Measurements from ENCODE around the gene NOL3. TPM values are rescaled to one million over a fixed set of nuclear protein-coding genes. Genes with fewer than 3 reads are reported as not detected.

NOL3 gene
- total and polyA plus RNA-seq, 2 of the 4 experiments (the other 2 are of a cell fraction), result 6.1 to 17.2 TPM

DNA sequence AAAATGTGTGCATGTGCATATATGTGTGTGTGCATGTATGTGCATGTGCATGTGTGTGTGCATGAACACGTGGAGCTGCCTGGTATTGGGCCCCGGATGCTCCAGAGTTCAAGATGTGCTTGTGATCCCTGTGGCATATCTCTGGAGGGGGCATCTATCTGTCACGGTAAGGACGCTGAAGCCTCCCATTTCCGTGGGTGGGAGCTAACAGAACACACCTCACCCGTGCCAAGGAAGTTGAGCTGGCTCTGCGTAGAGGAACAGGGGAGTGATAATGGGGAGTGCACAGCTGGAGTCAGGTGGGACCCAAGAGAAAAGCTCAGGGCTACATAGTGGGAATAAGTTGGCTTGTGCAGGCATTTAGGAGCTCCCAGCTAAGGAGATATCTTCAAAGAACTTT is 41.3 kb downstream of the NOL3 start:
- Histone ChIP-seq H3K4me2 (ENCODE audit: low read depth, low read length) (no peak overlapping the region), H2BK15ac (ENCODE audit: low read depth, low read length) (no peak overlapping the region), H3K9me1 (ENCODE audit: insufficient read depth, low read length) (peaks cover 20% of the 10 kb centered on the region), H3K79me1 (ENCODE audit: low read depth in 1 of 2, low read length in 2 of 2) (peaks cover 0 to 9% of the 10 kb centered on the region in 2 experiments; a peak in 1 of 4 replicates), H2BK20ac (ENCODE audit: low read depth, low read length) (no peak overlapping the region), H3K27me3 (ENCODE audit: control insufficient read depth, insufficient read depth, low read length) (no peaks in the 10 kb centered on the region), H3K9ac (ENCODE audit: low read depth, low read length) (no peak overlapping the region), H4K20me1 (ENCODE audit: insufficient read depth, low read length) (0 out of 2 replicates have a peak, but pooled peaks cover 6% of the 10 kb centered on the region), H2AK5ac (ENCODE audit: low read depth, low read length) (no peak overlapping the region), H3K36me3 (ENCODE audit: control insufficient read depth, insufficient read depth, low read length) (no peaks in the 10 kb centered on the region), H2BK120ac (ENCODE audit: low read depth, low read length) (no peak overlapping the region), H3K18ac (ENCODE audit: low read depth, low read length) (no peak overlapping the region), H2AK9ac (replicated peaks; ENCODE audit: low read depth, low read length, poor library complexity) (no peak overlapping the region), H2AFZ (replicated peaks; ENCODE audit: low read length, poor library complexity) (no peak overlapping the region), H3K9me3 (ENCODE audit: control insufficient read depth, insufficient read depth, low read length) (no peaks in the 10 kb centered on the region), H3K23ac (ENCODE audit: low read depth, low read length) (no peak overlapping the region), H4K8ac (ENCODE audit: low read depth in 2 of 2, low read length in 2 of 2) (no peak overlapping the region), H4K91ac (ENCODE audit: insufficient read depth, low read depth, low read length) (no peak overlapping the region), H3K14ac (replicated peaks; ENCODE audit: low read depth, low read length) (no peak overlapping the region), H3K4me1 (ENCODE audit: control insufficient read depth, insufficient read depth, low read length) (peaks cover 8% of the 10 kb centered on the region), H3K56ac (ENCODE audit: extremely low read depth, insufficient read depth, low read length) (no peak overlapping the region), H3K4ac (ENCODE audit: low read depth, low read length) (no peak overlapping the region), H2BK5ac (ENCODE audit: low read depth, low read length, poor library complexity, severe bottlenecking) (no peak overlapping the region), H3K27ac (ENCODE audit: insufficient read depth, low read length) (no peak overlapping the region), H4K5ac (ENCODE audit: low read depth, low read length) (no peak overlapping the region), H3K4me3 (ENCODE audit: insufficient read depth, low read depth, low read length) (no peak overlapping the region)
- intact Hi-C loops (cut with micrococcal nuclease), result no loop called here
- ATAC-seq (ENCODE audit: low read depth) (no peak), DNase-seq (no peak)
- ChIA-PET CTCF (interaction anchor here (1.5 kb wide), 1 partner anchor 14 kb away, joined by 3 read pairs; no protein-coding TSS in a partner anchor), POLR2A (ENCODE audit: unreplicated experiment) (no interaction called here)
- TF ChIP-seq CEBPB (IDR thresholded peaks at IDR 0.05; ENCODE audit: low read depth, low read length) (no peak), RAD21 (IDR thresholded peaks at IDR 0.05; ENCODE audit: low read length) (no peak), FOS (IDR thresholded peaks at IDR 0.05; ENCODE audit: low read depth, low read length) (no peak)
- WGBS, 2 experiments (ENCODE audit: extremely low coverage in 2 of 2, insufficient read length in 1 of 2), result 80% methylated on average over 2 of the region's 7 CpGs; no CpG with 5 or more reads in 1 of the 2 experiments
- in situ Hi-C loops (cut with MboI; ENCODE audit: low sequenced_read_pairs), result no loop called here
- BruUV-seq (replicated peaks), result no TSS peak
- dilution Hi-C loops (cut with HindIII; ENCODE audit: low sequenced_read_pairs, unreplicated experiment), result no loop called here
